DOHH2 (cell line): ENCODE data around the gene RPP30.
"Not testable (repeated sequence)": the region's sequence is repeated elsewhere in the genome, so short reads cannot be mapped to it uniquely, and the experiment has no call there.

Experiments
- CTCF ChIP-seq: fragments of 200-600 bp; sonication (generic); IDR thresholded peaks from one replicate; pipeline ENCODE4 v1.5.1; 2014; ENCODE audit warnings: antibody characterized with exemption, mild to moderate bottlenecking, low read depth, low read length; ENCODE audit not compliant: poor library complexity, severe bottlenecking
- EZH2phosphoT487 ChIP-seq: fragments of 200-600 bp; sonication (generic); IDR thresholded peaks from 2 replicates; pipeline ENCODE4 v1.6.1; 2017; ENCODE audit warnings: borderline replicate concordance, mild to moderate bottlenecking, antibody characterized with exemption, low read length, moderate library complexity, mixed read lengths

GRCh38 chr10:90942980-90943379, 71.2 kb downstream of the RPP30 start:
- not testable (repeated sequence) for TF ChIP-seq CTCF, EZH2phosphoT487
